IMR-90 (cell line): Measurements from ENCODE around the gene NEU1.

Source experiments
- BHLHE40 ChIP-seq: fragments of 150-350 bp; IDR thresholded peaks from 2 replicates; pipeline ENCODE4 v1.6.1; 2016; ENCODE audit warnings: mild to moderate bottlenecking, low read depth, low read length
- CEBPB ChIP-seq: IDR thresholded peaks from 2 replicates; pipeline ENCODE4 v1.6.1; 2012; ENCODE audit warnings: low read depth, low read length, improper control_type of control experiment
- CTCF ChIP-seq: conservative IDR thresholded peaks from 2 replicates; pipeline ENCODE4 v1.5.1; 2012; ENCODE audit warnings: mild to moderate bottlenecking, low read depth, low read length, improper control_type of control experiment
- FOS ChIP-seq: fragments of 150-350 bp; IDR thresholded peaks from 2 replicates; pipeline ENCODE4 v1.6.1; 2016; ENCODE audit warnings: low read depth, low read length
- MXI1 ChIP-seq: IDR thresholded peaks from 2 replicates; pipeline ENCODE4 v1.6.1; 2012; ENCODE audit warnings: low read depth, mild to moderate bottlenecking, low read length, moderate library complexity, borderline replicate concordance
- RCOR1 ChIP-seq: IDR thresholded peaks from 2 replicates; pipeline ENCODE4 v1.6.1; 2012; ENCODE audit warnings: mild to moderate bottlenecking, low read length, improper control_type of control experiment; ENCODE audit not compliant: insufficient replicate concordance

GRCh38 chr6:31865205-31866118 is 2.8 kb upstream of the NEU1 start:
- TF ChIP-seq BHLHE40 (no peak), CTCF (no peak), RCOR1 (no peak), CEBPB (no peak), FOS (no peak), MXI1 (no peak)
